Measurements from ENCODE around the gene SMNDC1.

GRCh38 chr10:110311357-110311949 is 6.7 kb upstream of the SMNDC1 start:
- TF ChIP-seq CTCF (IDR thresholded peaks at IDR 0.05) (peak; percentile 48 to 74 (median 64)), POLR2A (IDR thresholded peaks at IDR 0.05) (no peak), POLR2AphosphoS5 (IDR thresholded peaks at IDR 0.05) (no peak)
